Vagina (tissue), 2 donors: ENCODE data around the gene CC2D1A. TPM values are rescaled to one million over a fixed set of nuclear protein-coding genes. Genes with fewer than 3 reads are reported as not detected.
A peak's percentile ranks its signal among the peaks of the same experiment; 100 is the strongest.

Experiments used
- DNase-seq, 2 donors: peaks; one replicate each; pipeline ENCODE4 v3.0.0-alpha.2; 2017; ENCODE audit errors: extremely low spot score in 2 of 2
- H3K27ac ChIP-seq: fragments of 200-600 bp; sonication (generic); one replicate; pipeline ENCODE4 v1.5.1; 2019
- H3K27me3 ChIP-seq: fragments of 200-600 bp; sonication (generic); one replicate; pipeline ENCODE4 v1.5.1; 2019
- H3K36me3 ChIP-seq, 2 donors: fragments of 200-600 bp; sonication (generic); one replicate each; pipeline ENCODE4 v1.5.1; 2017 to 2019
- H3K4me1 ChIP-seq: fragments of 200-600 bp; sonication (generic); one replicate; pipeline ENCODE4 v1.5.1; 2019
- H3K4me3 ChIP-seq, 2 donors: fragments of 200-600 bp; sonication (generic); 1 replicate in 1 of 2; 2 replicates in 1 of 2; pipeline ENCODE4 v1.5.1; 2016 to 2019
- H3K9me3 ChIP-seq: fragments of 200-600 bp; sonication (generic); one replicate; pipeline ENCODE4 v1.5.1; 2019
- CTCF ChIP-seq, 3 experiments: fragments of 450-650 bp in 2 of 3; fragments of 200-600 bp in 1 of 3; sonication (generic) in 1 of 3; IDR thresholded peaks; one replicate each; pipeline ENCODE4 v1.5.1; 2017 to 2019; ENCODE audit warnings: antibody characterized with exemption in 3 of 3, mild to moderate bottlenecking in 2 of 3, moderate library complexity in 2 of 3
- POLR2A ChIP-seq, 2 donors: fragments of 450-650 bp; IDR thresholded peaks; one replicate each; pipeline ENCODE4 v1.6.1; 2017; ENCODE audit warnings: antibody characterized with exemption in 2 of 2, mild to moderate bottlenecking in 2 of 2, moderate library complexity in 2 of 2
- POLR2AphosphoS5 ChIP-seq, 2 donors: sonication (generic); formaldehyde crosslinking; IDR thresholded peaks; one replicate each; pipeline ENCODE4 v1.9.0; 2017; ENCODE audit warnings: antibody characterized with exemption in 2 of 2, mild to moderate bottlenecking in 2 of 2, low read depth in 1 of 2; ENCODE audit not compliant: insufficient read depth in 1 of 2
- intact Hi-C: fragments of 100-400 bp; cut with DNase I; formaldehyde crosslinking; loops from one replicate; pipeline ENCODE4 v1.15.1; 2023
- microRNA counts, 2 donors: library from miRNA; unstranded; fragments of <30 nt; microRNA quantifications; one replicate each; lab custom pipeline; 2016 to 2017
- microRNA-seq: library from miRNA; unstranded; fragments of <30 nt; microRNA quantifications from one replicate; pipeline ENCODE4, GENCODE V29; 2017; ENCODE audit warnings: borderline number of aligned reads, borderline replicate concordance
- small RNA-seq: library from RNA; depleted of rRNA; stranded (forward); fragments of <200 nt; gene quantifications from one replicate; pipeline ENCODE3, GENCODE V24; 2016
- total RNA-seq: library from RNA; depleted of rRNA; stranded (reverse); fragments of >200 nt; gene quantifications from one replicate; pipeline ENCODE4 v1.2.3, GENCODE V29; 2016

Gene CC2D1A
- total RNA-seq, 1 donor from 2014 or later: 44.4 TPM

- H3K4me3 ChIP-seq: peak overlapping the region in 1 of 2 donors; percentile 58
- H3K9me3 ChIP-seq: no peaks in the 10 kb centered on the region
- no peak overlapping the region for H3K27ac ChIP-seq
- peaks cover 0 to 7% of the 10 kb centered on the region in 2 donors for H3K36me3 ChIP-seq
- peaks cover 18% of the 10 kb centered on the region for H3K4me1 ChIP-seq
- TF ChIP-seq POLR2AphosphoS5 (IDR thresholded peaks at IDR 0.05; ENCODE audit: insufficient read depth in 1 of 2, low read depth in 1 of 2): no peak
- no peak for TF ChIP-seq CTCF (IDR thresholded peaks at IDR 0.05)
- TF ChIP-seq POLR2A (IDR thresholded peaks at IDR 0.05): no peak
- no peaks in the 10 kb centered on the region for H3K27me3 ChIP-seq
- intact Hi-C loops: no loop called here
- no peak for DNase-seq
Measured at GRCh38 chr19:13979686-13980085, 73.7 kb downstream of the CC2D1A start.

- H3K9me3 ChIP-seq: no peaks in the 10 kb centered on the region
- H3K27ac ChIP-seq: no peak overlapping the region
- intact Hi-C loops: no loop called here
- peaks cover 18% of the 10 kb centered on the region for H3K4me1 ChIP-seq
- peaks cover 0 to 7% of the 10 kb centered on the region in 2 donors for H3K36me3 ChIP-seq
- no peak for TF ChIP-seq CTCF (IDR thresholded peaks at IDR 0.05)
- TF ChIP-seq POLR2AphosphoS5 (IDR thresholded peaks at IDR 0.05; ENCODE audit: insufficient read depth in 1 of 2, low read depth in 1 of 2): no peak
- TF ChIP-seq POLR2A (IDR thresholded peaks at IDR 0.05): no peak
- no peak for DNase-seq
- no peak overlapping the region for H3K4me3 ChIP-seq
- H3K27me3 ChIP-seq: no peaks in the 10 kb centered on the region
Measured at GRCh38 chr19:13980340-13980739, 74.3 kb downstream of the CC2D1A start.

MicroRNAs within 50 kb of the gene (microRNA counts, 767-probe panel; counts per million panel counts)
- 899 to 1,257 counts per million in 2 donors for microRNA hsa-miR-181c-5p (lab: Ali Mortazavi, UCI)

Small RNA genes within 50 kb of the gene (microRNA-seq; reads per million reads assigned to microRNA genes)
- gene MIR181C (158 reads per million, percentile 59 among the genes with 10 or more reads in this experiment), gene MIR181D (141 reads per million, percentile 58 among the genes with 10 or more reads in this experiment)

Small RNA genes within 50 kb of the gene (small RNA-seq; reads per million reads assigned to genes)
- gene MIR181C (69.1 reads per million, percentile 97 among the genes with 10 or more reads in this experiment), gene MIR181D (43.0 reads per million, percentile 96 among the genes with 10 or more reads in this experiment)

Other genes starting within 250 kb of the CC2D1A start
- gene MRI1, start 141.7 kb upstream of the CC2D1A start, total RNA-seq: 69.0 TPM
- 189 TPM for gene C19orf53, start 131.7 kb upstream of the CC2D1A start, total RNA-seq
- gene ZSWIM4, start 110.8 kb upstream of the CC2D1A start, total RNA-seq: 13.0 TPM
- gene NANOS3, start 29.1 kb upstream of the CC2D1A start, total RNA-seq: not detected
- 12.0 TPM for gene BRME1, start 84 bp upstream of the CC2D1A start, total RNA-seq
- 5.2 TPM for gene PODNL1, start 32.2 kb downstream of the CC2D1A start, total RNA-seq
- 20.6 TPM for gene DCAF15, start 46.3 kb downstream of the CC2D1A start, total RNA-seq
- gene RFX1, start 100.1 kb downstream of the CC2D1A start, total RNA-seq: 9.6 TPM
- not detected for gene RLN3, start 121.9 kb downstream of the CC2D1A start, total RNA-seq
- 1.5 TPM for gene IL27RA, start 125.6 kb downstream of the CC2D1A start, total RNA-seq
- gene PALM3, start 155.9 kb downstream of the CC2D1A start, total RNA-seq: 0.98 TPM
- 2.7 TPM for gene MISP3, start 166.6 kb downstream of the CC2D1A start, total RNA-seq
- gene C19orf67, start 179.6 kb downstream of the CC2D1A start, total RNA-seq: not detected
- 6.9 TPM for gene SAMD1, start 184.6 kb downstream of the CC2D1A start, total RNA-seq
- 28.0 TPM for gene PRKACA, start 211.6 kb downstream of the CC2D1A start, total RNA-seq
- gene ASF1B, start 230.4 kb downstream of the CC2D1A start, total RNA-seq: 1.7 TPM